Smooth muscle cell of trachea (primary cell): ENCODE measurements around the gene POTEC. TPM values are rescaled to one million over a fixed set of nuclear protein-coding genes. Genes with fewer than 3 reads are reported as not detected.

Experiments
- total RNA-seq: library from RNA; depleted of rRNA; stranded (reverse); fragments of >200 nt; gene quantifications from 2 replicates; pipeline ENCODE4 v1.2.1, GENCODE V29; 2014

POTEC gene
- not detected in 2 replicates for total RNA-seq

GRCh38 chr18:14543446-14543964 lies at the start of gene POTEC:
TSS of gene POTEC (minus strand) at chr18:14543600. CDS start at chr18:14543146, 454 bp downstream.

Other genes starting within 250 kb of the POTEC start
- 0.15 and 0.50 TPM in 2 replicates for gene ANKRD30B, start 204.6 kb upstream of the POTEC start, total RNA-seq